H9 (cell line): Measurements from ENCODE around the gene F5. TPM values are rescaled to one million over a fixed set of nuclear protein-coding genes. Genes with fewer than 3 reads are reported as not detected.

Experiments
- DNase-seq: peaks from one replicate; pipeline ENCODE4 v3.0.0-alpha.2; 2017
- H2AFZ ChIP-seq: one replicate; pipeline ENCODE4 v1.6.1; 2013; ENCODE audit warnings: mild to moderate bottlenecking, low read length, control low read depth, moderate library complexity
- H2AK5ac ChIP-seq: 2 replicates; pipeline ENCODE4 v1.6.1; 2013; ENCODE audit warnings: low read length, control low read depth, mixed read lengths; ENCODE audit not compliant: insufficient read length
- H2BK120ac ChIP-seq: one replicate; pipeline ENCODE4 v1.6.1; 2013; ENCODE audit warnings: low read depth, mild to moderate bottlenecking, low read length, control low read depth, inconsistent platforms; ENCODE audit not compliant: poor library complexity, severe bottlenecking
- H2BK12ac ChIP-seq: 2 replicates; pipeline ENCODE4 v1.6.1; 2013; ENCODE audit warnings: low read length, control low read depth, mixed read lengths, low read depth; ENCODE audit not compliant: insufficient read length
- H2BK15ac ChIP-seq: 2 replicates; pipeline ENCODE4 v1.6.1; 2013; ENCODE audit warnings: low read depth, low read length, control low read depth
- H2BK20ac ChIP-seq: one replicate; pipeline ENCODE4 v1.6.1; 2013; ENCODE audit warnings: low read depth, mild to moderate bottlenecking, low read length, control low read depth, inconsistent platforms; ENCODE audit not compliant: poor library complexity, severe bottlenecking
- H2BK5ac ChIP-seq: 2 replicates; pipeline ENCODE4 v1.6.1; 2013; ENCODE audit warnings: low read length, control low read depth, mixed read lengths; ENCODE audit not compliant: insufficient read length
- H3K14ac ChIP-seq: 2 replicates; pipeline ENCODE4 v1.6.1; 2013; ENCODE audit warnings: low read length, control low read depth; ENCODE audit not compliant: insufficient read depth
- H3K18ac ChIP-seq: 2 replicates; pipeline ENCODE4 v1.6.1; 2013; ENCODE audit warnings: low read depth, mild to moderate bottlenecking, mixed read lengths, low read length, control low read depth; ENCODE audit not compliant: insufficient read length
- H3K23ac ChIP-seq: 2 replicates; pipeline ENCODE4 v1.6.1; 2013; ENCODE audit warnings: low read length, control low read depth, mixed read lengths, low read depth; ENCODE audit not compliant: insufficient read length
- H3K23me2 ChIP-seq: 2 replicates; pipeline ENCODE4 v1.6.1; 2013; ENCODE audit warnings: low read depth, mild to moderate bottlenecking, mixed read lengths, low read length, control low read depth; ENCODE audit not compliant: insufficient read length, poor library complexity, severe bottlenecking
- H3K27ac ChIP-seq: 2 replicates; pipeline ENCODE4 v1.5.1; 2013; ENCODE audit warnings: low read length, control low read depth, mixed read lengths, low read depth; ENCODE audit not compliant: insufficient read length
- H3K27me3 ChIP-seq: 2 replicates; pipeline ENCODE4 v1.6.1; 2013; ENCODE audit warnings: low read length, control low read depth, inconsistent platforms; ENCODE audit not compliant: insufficient read depth
- H3K4ac ChIP-seq: 2 replicates; pipeline ENCODE4 v1.6.1; 2013; ENCODE audit warnings: low read depth, mild to moderate bottlenecking, control low read depth, inconsistent platforms, low read length, moderate library complexity
- H3K4me1 ChIP-seq: 2 replicates; pipeline ENCODE4 v1.6.1; 2013; ENCODE audit warnings: low read length, control low read depth, inconsistent platforms; ENCODE audit not compliant: insufficient read depth
- H3K4me2 ChIP-seq: 2 replicates; pipeline ENCODE4 v1.6.1; 2013; ENCODE audit warnings: low read length, control low read depth, mixed read lengths; ENCODE audit not compliant: insufficient read length, insufficient read depth
- H3K56ac ChIP-seq: 2 replicates; pipeline ENCODE4 v1.6.1; 2013; ENCODE audit warnings: low read depth, mild to moderate bottlenecking, mixed read lengths, low read length, control low read depth; ENCODE audit not compliant: insufficient read length
- H3K79me1 ChIP-seq: 2 replicates; pipeline ENCODE4 v1.6.1; 2013; ENCODE audit warnings: low read depth, mild to moderate bottlenecking, moderate library complexity, low read length, control low read depth, inconsistent platforms; ENCODE audit not compliant: insufficient read depth, poor library complexity, severe bottlenecking
- H3K79me2 ChIP-seq: 2 replicates; pipeline ENCODE4 v1.6.1; 2013; ENCODE audit warnings: low read length, control low read depth, inconsistent platforms; ENCODE audit not compliant: insufficient read depth
- H3K9ac ChIP-seq: 2 replicates; pipeline ENCODE4 v1.6.1; 2013; ENCODE audit warnings: low read length, control low read depth, mixed read lengths; ENCODE audit not compliant: insufficient read length; ENCODE audit errors: extremely low read depth
- H3K9me3 ChIP-seq: one replicate; pipeline ENCODE4 v1.6.1; 2013; ENCODE audit warnings: low read depth, low read length, inconsistent platforms; ENCODE audit not compliant: control insufficient read depth
- H3T11ph ChIP-seq: one replicate; pipeline ENCODE4 v1.6.1; 2013; ENCODE audit warnings: mild to moderate bottlenecking, low read length, control low read depth, inconsistent platforms
- H4K20me1 ChIP-seq: one replicate; pipeline ENCODE4 v1.6.1; 2013; ENCODE audit not compliant: control insufficient read depth, insufficient read length, insufficient read depth
- H4K5ac ChIP-seq: 2 replicates; pipeline ENCODE4 v1.6.1; 2013; ENCODE audit warnings: low read depth, mild to moderate bottlenecking, mixed read lengths, low read length, control low read depth; ENCODE audit not compliant: insufficient read length
- H4K8ac ChIP-seq: replicated peaks from 2 replicates; pipeline ENCODE4 v1.6.1; 2013; ENCODE audit warnings: low read length, control low read depth, mixed read lengths, low read depth; ENCODE audit not compliant: insufficient read length
- H4K91ac ChIP-seq: 2 replicates; pipeline ENCODE4 v1.6.1; 2013; ENCODE audit warnings: low read depth, mild to moderate bottlenecking, moderate library complexity, mixed read lengths, low read length, control low read depth; ENCODE audit not compliant: insufficient read length
- H3K27ac Mint-ChIP-seq, 3 experiments: 2 replicates in 2 of 3; 3 replicates in 1 of 3; pipeline ENCODE4 v1.8.0; 2020 to 2021; ENCODE audit warnings: mixed read lengths in 3 of 3, mild to moderate bottlenecking in 1 of 3, moderate library complexity in 1 of 3
- H3K27me3 Mint-ChIP-seq: 2 replicates; pipeline ENCODE4 v1.8.0; 2021; ENCODE audit warnings: low read depth, mild to moderate bottlenecking, moderate library complexity, mixed read lengths
- H3K36me3 Mint-ChIP-seq, 3 experiments: 2 replicates in 2 of 3; 3 replicates in 1 of 3; pipeline ENCODE4 v1.8.0; 2020 to 2021; ENCODE audit warnings: low read depth in 3 of 3, mixed read lengths in 3 of 3; ENCODE audit not compliant: insufficient read depth in 1 of 3
- H3K4me1 Mint-ChIP-seq, 2 experiments: 2 replicates each; pipeline ENCODE4 v1.8.0; 2020; ENCODE audit warnings: mixed read lengths in 2 of 2
- H3K4me3 Mint-ChIP-seq, 2 experiments: 2 replicates in 1 of 2; 3 replicates in 1 of 2; pipeline ENCODE4 v1.8.0; 2020 to 2021; ENCODE audit warnings: mild to moderate bottlenecking in 2 of 2, mixed read lengths in 2 of 2, moderate library complexity in 1 of 2
- H3K9me3 Mint-ChIP-seq, 2 experiments: 2 replicates in 1 of 2; 3 replicates in 1 of 2; pipeline ENCODE4 v1.8.0; 2020; ENCODE audit warnings: mild to moderate bottlenecking in 2 of 2, mixed read lengths in 2 of 2, moderate library complexity in 1 of 2
- CTCF ChIP-seq: fragments of 200-600 bp; sonication (generic); conservative IDR thresholded peaks from 3 replicates; pipeline ENCODE4 v1.8.0; 2021; ENCODE audit warnings: antibody characterized with exemption, mild to moderate bottlenecking
- WGBS: extraction: QIAGEN DNeasy Blood & Tissue Kit; methylation state at CpG from one replicate; pipeline ENCODE4 v1.1.7; 2013; ENCODE audit warnings: missing lambda C conversion rate, low lambda C conversion rate, mixed read lengths; ENCODE audit not compliant: insufficient read length; ENCODE audit errors: extremely low coverage; 5-methylcytosine and 5-hydroxymethylcytosine counted together
- total RNA-seq: library from RNA; stranded (reverse); gene quantifications from 2 replicates; pipeline ENCODE4 v1.2.1, GENCODE V29; 2021

F5 gene
- total RNA-seq, 1 experiment from 2014 or later = 0.04 TPM

- Mint-ChIP-seq H3K4me3 (no peak overlapping the region), H3K27ac (no peak overlapping the region), H3K27me3 (no peaks in the 10 kb centered on the region; the same call in 1 of the 2 replicates), H3K9me3 (no peaks in the 10 kb centered on the region; a peak in 1 of 5 replicates), H3K4me1 (no peaks in the 10 kb centered on the region), H3K36me3 (no peaks in the 10 kb centered on the region)
- Histone ChIP-seq H3K4me2 (no peak overlapping the region), H3K4ac (no peak overlapping the region), H3K9me3 (no peaks in the 10 kb centered on the region), H3K23ac (no peak overlapping the region), H2BK120ac (no peak overlapping the region), H2AK5ac (no peak overlapping the region), H2BK12ac (no peak overlapping the region), H4K5ac (no peak overlapping the region), H4K20me1 (peaks cover 2% of the 10 kb centered on the region), H3T11ph (no peak overlapping the region), H3K4me1 (no peaks in the 10 kb centered on the region), H3K23me2 (no peaks in the 10 kb centered on the region), H4K8ac (no peak overlapping the region), H3K56ac (no peak overlapping the region), H3K27me3 (no peaks in the 10 kb centered on the region), H4K91ac (no peak overlapping the region), H2AFZ (no peak overlapping the region), H2BK20ac (no peak overlapping the region), H3K18ac (no peak overlapping the region), H3K9ac (no peak overlapping the region), H2BK5ac (no peak overlapping the region), H3K14ac (no peak overlapping the region), H3K27ac (no peak overlapping the region), H3K79me1 (no peaks in the 10 kb centered on the region), H2BK15ac (no peak overlapping the region), H3K79me2 (no peaks in the 10 kb centered on the region)
- DNase-seq = no peak
- WGBS = no CpG with 5 or more reads among the region's 6 CpGs
- no peak for TF ChIP-seq CTCF
These were observed 37.0 kb upstream of the F5 start for GRCh38 chr1:169623132-169623926.
